SHP77 (cell line): ENCODE measurements around the gene SLC22A1.
"Not testable (repeated sequence)": the region's sequence is repeated elsewhere in the genome, so short reads cannot be mapped to it uniquely, and the experiment has no call there.

Experiments
- DNase-seq, 2 experiments: peaks; one replicate each; lab custom pipeline; 2025; lab: John Stamatoyannopoulos, UW

The SLC22A1 gene

GRCh38 chr6:160137989-160138835, 16.6 kb downstream of the SLC22A1 start:
- peak; percentile 21 to 22 for DNase-seq

GRCh38 chr6:160138839-160139419, 17.3 kb downstream of the SLC22A1 start:
- no peak for DNase-seq

- no peak for DNase-seq
Observed at GRCh38 chr6:160139420-160139851, 17.8 kb downstream of the SLC22A1 start.

GRCh38 chr6:160140493-160140892, 18.9 kb downstream of the SLC22A1 start:
- not testable (repeated sequence) for DNase-seq

GRCh38 chr6:160141001-160141726, 19.5 kb downstream of the SLC22A1 start:
- DNase-seq, result no peak

GRCh38 chr6:160142115-160142715, 20.6 kb downstream of the SLC22A1 start:
- no peak for DNase-seq

- DNase-seq, result no peak
Observed at GRCh38 chr6:160146454-160147145, 25.0 kb downstream of the SLC22A1 start.

- DNase-seq, result no peak
Observed at GRCh38 chr6:160147146-160147536, 25.5 kb downstream of the SLC22A1 start.

GRCh38 chr6:160154471-160154870, 32.9 kb downstream of the SLC22A1 start:
- no peak for DNase-seq

GRCh38 chr6:160156842-160157241, 35.2 kb downstream of the SLC22A1 start:
- DNase-seq, result no peak

- no peak for DNase-seq
Observed at GRCh38 chr6:160160450-160160849, 38.8 kb downstream of the SLC22A1 start.

- DNase-seq, result no peak
Observed at GRCh38 chr6:160160929-160161646, 39.5 kb downstream of the SLC22A1 start.

GRCh38 chr6:160161647-160161986, 40.0 kb downstream of the SLC22A1 start:
- no peak for DNase-seq

- no peak for DNase-seq
Observed at GRCh38 chr6:160162030-160162566, 40.5 kb downstream of the SLC22A1 start.

- DNase-seq, result no peak
Observed at GRCh38 chr6:160163425-160163824, 41.8 kb downstream of the SLC22A1 start.

- DNase-seq, result no peak
Observed at GRCh38 chr6:160163912-160164311, 42.3 kb downstream of the SLC22A1 start.

- DNase-seq, result not testable (repeated sequence)
Observed at GRCh38 chr6:160165928-160166327, 44.3 kb downstream of the SLC22A1 start.

- DNase-seq, result no peak
Observed at GRCh38 chr6:160167604-160168399, 46.2 kb downstream of the SLC22A1 start.

GRCh38 chr6:160170018-160170680, 48.5 kb downstream of the SLC22A1 start:
- DNase-seq, result no peak

GRCh38 chr6:160172704-160173103, 51.1 kb downstream of the SLC22A1 start:
- DNase-seq, result no peak
